Activated naive CD4-positive, alpha-beta T cell (primary cell): Measurements from ENCODE around the gene SLC8B1.

Experiments used
- DNase-seq, 4 experiments: peaks; one replicate each; lab custom pipeline; 2025; lab: John Stamatoyannopoulos, UW

The SLC8B1 gene

DNA sequence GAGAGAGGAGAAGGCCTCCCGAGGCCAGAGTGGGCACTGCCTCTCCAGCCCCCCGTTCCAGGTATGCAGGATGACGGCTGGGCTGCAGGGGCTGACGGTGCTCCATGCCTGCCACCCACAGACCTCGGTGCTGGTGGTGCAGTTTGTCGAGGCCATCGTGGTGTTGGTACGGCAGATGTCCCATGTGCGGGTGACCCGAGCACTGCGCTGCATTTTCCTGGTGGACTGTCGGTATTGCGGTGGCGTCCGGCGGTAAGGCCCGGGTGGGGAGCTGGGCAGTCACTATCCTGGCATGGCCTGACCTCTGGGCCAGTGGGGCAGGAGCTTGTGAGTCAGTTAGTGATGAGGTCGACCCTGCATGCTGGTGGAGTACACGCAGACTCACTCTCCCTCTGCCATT is 66.3 kb downstream of the SLC8B1 start:
- DNase-seq = no peak

DNA sequence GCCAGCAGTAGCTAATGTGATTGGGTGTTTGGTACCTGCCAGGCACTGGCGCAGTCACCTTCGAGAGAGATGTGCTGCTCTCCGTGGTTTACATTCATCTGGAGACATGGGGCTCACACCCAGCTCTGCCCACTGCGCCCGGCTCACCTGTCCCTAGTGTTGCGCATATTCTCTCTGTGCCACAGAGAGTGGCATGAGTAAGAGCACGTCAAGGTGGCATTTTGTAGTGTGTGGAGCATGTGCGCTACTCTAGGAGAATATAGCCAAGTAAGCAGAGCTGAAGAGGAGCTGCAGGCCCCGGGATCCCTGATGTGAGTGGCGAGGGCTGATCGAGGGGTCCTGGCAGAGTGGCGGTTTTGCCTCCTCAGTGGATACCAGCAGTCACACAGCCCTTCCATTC is 66.8 kb downstream of the SLC8B1 start:
- DNase-seq = no peak

GRCh38 chr12:113267621-113268020 is 67.3 kb downstream of the SLC8B1 start:
- no peak for DNase-seq

DNA sequence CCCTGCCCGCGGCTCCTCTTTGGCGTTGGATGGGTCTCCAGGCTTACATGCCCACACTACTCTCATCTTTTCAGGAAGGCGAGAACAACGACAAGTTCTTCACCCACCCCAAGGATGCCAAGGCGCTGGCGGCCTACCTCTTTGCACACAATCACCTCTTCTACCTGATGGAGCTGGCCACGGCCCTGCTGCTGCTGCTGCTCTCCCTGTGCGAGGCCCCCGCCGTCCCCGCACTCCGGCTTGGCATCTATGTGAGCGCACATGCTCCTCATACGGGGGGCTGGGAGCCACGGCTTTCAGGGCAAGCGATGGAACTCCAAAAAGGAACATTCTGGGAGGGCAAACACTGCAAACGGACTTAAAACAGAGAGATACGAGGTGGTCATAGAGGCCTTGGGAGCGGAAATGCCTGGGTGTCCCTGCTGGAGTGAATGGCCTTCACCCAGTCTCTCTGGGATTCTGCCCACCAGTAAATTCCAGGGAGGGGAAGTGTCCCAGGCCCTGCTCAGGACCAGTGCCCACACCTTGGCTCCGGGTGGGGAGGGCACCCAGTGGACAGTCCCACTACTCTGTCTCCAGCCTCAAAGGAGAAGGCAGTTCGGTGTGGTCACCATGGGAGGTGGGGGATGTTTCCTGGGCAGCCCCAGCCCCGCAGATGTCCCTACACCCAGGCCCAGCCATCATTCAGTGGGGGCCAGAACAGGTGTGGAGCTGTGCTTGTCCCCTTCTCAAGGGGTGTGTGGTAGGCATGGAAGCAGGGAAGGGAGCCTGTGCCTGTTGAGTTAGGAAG is 68.6 kb downstream of the SLC8B1 start:
- DNase-seq = no peak

- DNase-seq = no peak
These were observed 71.4 kb downstream of the SLC8B1 start for GRCh38 chr12:113263431-113263963.

DNA sequence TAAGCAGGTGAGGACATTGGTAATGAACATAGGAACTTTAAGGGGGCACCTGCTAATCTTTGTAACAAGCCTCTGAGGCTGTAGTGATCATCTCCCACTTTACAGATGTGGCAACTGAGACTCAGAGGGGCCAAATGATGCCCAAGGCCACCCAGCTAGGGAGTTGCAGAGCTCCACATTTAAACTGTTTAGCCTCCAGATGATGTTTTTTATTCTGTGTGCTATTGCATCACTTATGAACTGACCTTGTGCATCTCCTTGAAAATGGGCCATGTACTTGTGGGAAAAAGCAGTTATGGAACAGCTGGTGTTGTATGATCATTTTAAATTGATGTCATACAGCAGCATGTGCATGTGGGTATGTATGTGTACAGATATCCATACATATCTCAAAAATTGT is 72.2 kb downstream of the SLC8B1 start:
- no peak for DNase-seq

- DNase-seq = no peak
These were observed 73.0 kb downstream of the SLC8B1 start for GRCh38 chr12:113261847-113262470.

DNA sequence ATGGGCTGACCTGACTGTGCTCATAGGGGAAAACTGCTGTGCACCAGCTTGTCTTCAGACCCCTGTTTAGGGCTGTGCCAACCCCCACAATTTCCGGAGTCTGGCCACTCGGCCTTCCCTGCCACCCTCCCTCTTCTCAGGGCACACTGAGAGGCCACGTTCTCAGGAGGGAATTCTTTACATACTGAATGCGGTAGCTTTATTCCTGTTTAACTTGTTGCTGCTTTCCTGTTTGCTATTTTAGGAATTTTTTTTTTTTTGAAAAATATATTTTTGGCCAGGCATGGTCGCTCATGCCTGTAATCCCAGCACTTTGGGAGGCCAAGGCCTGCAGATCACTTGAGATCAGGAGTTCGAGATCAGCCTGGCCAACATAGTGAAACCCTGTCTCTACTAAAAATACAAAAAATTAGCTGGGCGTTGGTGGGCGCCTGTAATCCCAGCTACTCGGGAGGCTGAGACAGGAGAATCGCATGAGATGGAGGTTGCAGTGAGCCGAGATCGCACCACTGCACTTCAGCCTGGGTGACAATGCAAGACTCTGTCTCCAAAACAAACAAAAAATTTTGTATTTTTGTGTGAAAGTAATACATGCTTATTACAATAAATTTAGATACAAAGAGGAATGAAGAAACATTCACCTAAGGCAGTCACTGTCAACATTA is 74.1 kb downstream of the SLC8B1 start:
- no peak for DNase-seq

DNA sequence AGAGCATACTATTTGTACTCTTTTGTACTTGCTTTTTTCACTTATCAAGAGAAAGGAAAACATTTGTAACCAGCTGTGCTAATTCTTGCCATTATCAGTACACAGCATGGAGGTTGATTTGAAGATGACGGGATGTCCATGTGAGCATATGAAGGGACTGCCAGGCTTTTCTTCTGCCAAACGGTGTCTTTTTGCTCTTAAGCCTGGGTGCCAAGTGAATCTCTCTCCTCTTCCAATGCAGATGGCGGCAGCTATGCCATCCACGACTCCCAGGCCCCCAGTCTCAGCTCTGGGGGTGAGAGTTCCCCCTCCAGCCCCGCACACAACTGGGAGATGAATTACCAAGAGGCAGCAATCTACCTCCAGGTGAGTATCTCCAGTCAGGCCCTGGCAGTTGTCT is 74.8 kb downstream of the SLC8B1 start:
- no peak for DNase-seq

- no peak for DNase-seq
These were observed 77.3 kb downstream of the SLC8B1 start for GRCh38 chr12:113257564-113257963.

- DNase-seq = no peak
These were observed 80.6 kb downstream of the SLC8B1 start for GRCh38 chr12:113254298-113254697.

DNA sequence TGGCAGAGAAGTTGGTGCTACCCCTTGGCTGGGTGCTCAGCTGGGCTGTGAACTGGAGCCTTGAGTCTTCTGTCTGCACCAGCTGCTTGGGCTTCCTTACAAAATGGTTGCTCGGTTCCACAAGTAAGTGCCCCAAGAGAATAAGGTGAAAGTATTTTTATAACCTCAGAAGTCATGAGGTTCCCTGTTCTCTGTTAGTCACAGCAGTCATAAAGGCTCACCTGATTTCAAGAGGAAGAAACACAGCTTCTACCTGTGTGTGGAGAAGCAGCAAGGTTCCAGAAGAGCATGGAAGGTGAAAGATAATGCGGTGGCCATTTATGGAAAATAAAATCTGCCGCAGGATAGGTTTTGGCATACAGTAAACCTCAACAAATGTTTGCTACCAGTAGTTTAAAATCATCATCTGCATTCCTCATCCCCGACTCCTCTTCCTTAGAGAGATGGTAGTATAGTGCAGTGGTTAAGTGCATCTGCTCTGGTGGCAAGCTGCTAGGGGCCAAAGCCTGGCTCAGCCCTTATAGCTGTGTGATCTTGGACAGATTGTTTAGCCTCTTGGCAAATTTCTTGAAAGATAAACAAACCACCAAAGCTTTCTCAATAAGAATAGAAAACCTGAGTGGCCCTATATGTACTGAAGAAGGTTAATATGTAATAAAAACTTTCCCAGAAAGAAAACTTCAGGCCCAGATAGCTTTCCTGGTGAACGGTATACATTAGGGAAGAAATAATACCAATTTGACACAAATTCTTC is 81.2 kb downstream of the SLC8B1 start:
- DNase-seq = no peak

DNA sequence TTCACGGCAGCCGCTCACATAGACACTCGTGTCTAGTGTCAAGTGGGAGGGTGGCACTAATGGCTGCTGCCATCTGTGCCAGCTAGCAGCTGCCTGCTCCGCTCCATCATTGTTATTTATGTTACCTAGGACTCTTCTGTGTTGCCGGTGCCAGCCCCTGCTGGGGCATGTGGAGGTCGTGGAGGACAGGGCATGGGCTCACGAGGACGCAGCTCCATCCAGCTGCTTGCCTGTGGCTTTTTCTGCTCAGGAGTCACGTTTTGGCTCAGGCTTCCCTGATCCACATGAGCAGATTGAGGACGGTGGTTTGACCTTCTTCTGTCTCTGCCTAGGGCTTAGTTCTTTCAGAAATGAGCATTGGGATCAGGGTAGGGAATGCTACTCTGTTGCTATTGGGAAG is 82.4 kb downstream of the SLC8B1 start:
- DNase-seq = no peak

- DNase-seq = no peak
These were observed 83.4 kb downstream of the SLC8B1 start for GRCh38 chr12:113251404-113252070.

- DNase-seq = no peak
These were observed 84.9 kb downstream of the SLC8B1 start for GRCh38 chr12:113250045-113250444.

DNA sequence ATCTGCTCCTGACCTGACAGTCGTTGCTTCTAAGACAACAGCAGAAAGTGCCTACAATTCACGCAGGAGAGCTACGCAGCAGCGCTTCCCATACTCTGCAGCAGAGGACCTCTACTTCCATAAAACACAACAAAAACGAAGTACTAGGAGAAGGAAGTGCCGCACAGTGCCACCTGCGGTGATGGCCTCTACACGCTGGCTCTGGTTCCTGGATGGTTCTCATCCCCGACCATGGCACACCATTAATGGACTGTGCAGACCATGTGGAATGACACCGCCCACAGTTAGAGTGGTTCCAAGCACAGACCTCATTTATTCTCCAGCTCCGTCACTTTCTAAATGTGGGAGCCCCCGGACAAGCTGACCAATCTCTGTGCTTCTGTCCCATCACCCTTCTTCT is 85.4 kb downstream of the SLC8B1 start:
- DNase-seq = no peak

GRCh38 chr12:113248842-113249435 is 86.0 kb downstream of the SLC8B1 start:
- no peak for DNase-seq
